Frontal cortex (tissue), 4 donors: ENCODE measurements around the gene TAGLN. TPM values are rescaled to one million over a fixed set of nuclear protein-coding genes. Genes with fewer than 3 reads are reported as not detected.

ENCODE experiments used
- DNase-seq, 2 donors: peaks; one replicate each; pipeline ENCODE4 v3.0.0; 2012; ENCODE audit warnings: low spot score in 2 of 2
- FAIRE-seq: peaks from 2 replicates; lab custom pipeline; 2012; peaks lifted over from hg19 to GRCh38; lab: Jason Lieb, UNC
- total RNA-seq: library from RNA; depleted of rRNA; stranded (reverse); fragments of >200 nt; gene quantifications from one replicate; pipeline ENCODE4 v1.2.3, GENCODE V29; 2014
- donor health status: control.
- donor health status: control.
- donor health status: control.

Gene TAGLN
- total RNA-seq, result 17.5 TPM

GRCh38 chr11:117199053-117199915 is at the start of gene TAGLN:
Gene TAGLN, plus strand, starts transcription at chr11:117199370. Its CDS starts 3,644 bp downstream, at chr11:117203014.
- FAIRE-seq (no peak), DNase-seq (peak in 1 of 2 donors; percentile 65)

GRCh38 chr11:117152066-117152465 is 47.1 kb upstream of the TAGLN start:
- DNase-seq (no peak), FAIRE-seq (no peak)

- no peak for DNase-seq
- no peak for FAIRE-seq
Observed at GRCh38 chr11:117154468-117154867, 44.7 kb upstream of the TAGLN start.

GRCh38 chr11:117157507-117157906 is 41.7 kb upstream of the TAGLN start:
- FAIRE-seq (no peak), DNase-seq (no peak)

- no peak for DNase-seq
- no peak for FAIRE-seq
Observed at GRCh38 chr11:117159892-117160291, 39.3 kb upstream of the TAGLN start.

GRCh38 chr11:117160826-117161225 is 38.3 kb upstream of the TAGLN start:
- no peak for FAIRE-seq
- DNase-seq, result no peak

- FAIRE-seq (no peak), DNase-seq (no peak)
Observed at GRCh38 chr11:117166491-117166890, 32.7 kb upstream of the TAGLN start.

- DNase-seq, result no peak
- no peak for FAIRE-seq
Observed at GRCh38 chr11:117169736-117170135, 29.4 kb upstream of the TAGLN start.

- no peak for DNase-seq
- FAIRE-seq, result no peak
Observed at GRCh38 chr11:117170210-117170609, 29.0 kb upstream of the TAGLN start.

- FAIRE-seq (no peak), DNase-seq (no peak)
Observed at GRCh38 chr11:117171007-117171403, 28.2 kb upstream of the TAGLN start.

- DNase-seq, result no peak
- no peak for FAIRE-seq
Observed at GRCh38 chr11:117171404-117172061, 27.6 kb upstream of the TAGLN start.

- FAIRE-seq, result no peak
- peak in 1 of 2 donors; percentile 3 for DNase-seq
Observed at GRCh38 chr11:117172724-117173421, 26.3 kb upstream of the TAGLN start.

GRCh38 chr11:117175104-117175503 is 24.1 kb upstream of the TAGLN start:
- DNase-seq (peak in 1 of 2 donors; percentile 39), FAIRE-seq (no peak)

- no peak for FAIRE-seq
- DNase-seq, result peak in 1 of 2 donors; percentile 3
Observed at GRCh38 chr11:117175781-117176180, 23.4 kb upstream of the TAGLN start.

GRCh38 chr11:117176186-117176585 is 23.0 kb upstream of the TAGLN start:
- FAIRE-seq, result no peak
- peak in 1 of 2 donors; percentile 3 for DNase-seq

GRCh38 chr11:117177534-117178209 is 21.5 kb upstream of the TAGLN start:
- DNase-seq, result peak in 1 of 2 donors; percentile 10
- FAIRE-seq, result no peak

- FAIRE-seq (no peak), DNase-seq (peak; percentile 84 to 90)
Observed at GRCh38 chr11:117178210-117179034, 20.7 kb upstream of the TAGLN start, which contains the start of gene SIDT2. Gene SIDT2, plus strand, starts transcription at chr11:117178743. Its CDS starts 521 bp downstream, at chr11:117179264.

- DNase-seq (peak; percentile 37 to 44), FAIRE-seq (no peak)
Observed at GRCh38 chr11:117179048-117179999, 19.8 kb upstream of the TAGLN start.
